ENCODE data around the gene NPAT.

DNA sequence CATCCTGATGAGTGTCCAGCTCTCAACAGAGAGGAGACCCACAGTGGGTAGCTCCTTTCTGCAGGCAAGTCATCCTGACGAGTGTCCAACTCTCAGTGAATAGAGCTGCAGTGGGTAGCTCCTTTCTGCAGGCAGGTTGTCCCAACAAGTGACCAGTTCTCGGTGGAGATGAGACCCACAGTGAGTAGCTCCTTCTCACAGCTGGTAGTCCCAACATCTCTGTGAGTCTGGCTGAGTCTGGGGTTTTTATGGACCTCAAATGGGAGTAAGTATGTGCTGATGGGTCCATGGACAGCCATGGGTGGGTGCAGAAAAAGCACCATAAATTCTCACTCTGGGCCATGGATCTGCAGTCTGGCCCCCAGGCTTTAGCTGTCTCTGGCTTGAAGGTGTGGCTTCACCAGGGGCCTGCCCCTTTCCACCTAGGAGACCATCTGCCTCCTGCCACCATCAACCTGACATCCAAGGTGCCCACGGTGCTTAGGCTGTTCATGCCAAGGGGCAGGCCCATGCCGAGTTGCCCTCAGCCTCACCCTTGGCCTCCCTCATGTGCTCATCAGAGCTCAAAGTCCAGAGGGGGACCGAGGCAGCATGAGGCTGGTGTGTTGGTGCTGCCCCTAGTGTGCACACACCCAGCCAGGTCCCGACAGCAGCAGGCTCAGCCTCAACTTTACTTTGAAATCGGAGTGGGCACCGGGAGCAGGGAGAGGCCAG lies 15.3 kb downstream of the NPAT start:
- TF ChIP-seq POLR2A (IDR thresholded peaks at IDR 0.05) (no peak), POLR2AphosphoS5 (IDR thresholded peaks at IDR 0.05) (no peak)
- TF ChIP-seq, protein P1, sequence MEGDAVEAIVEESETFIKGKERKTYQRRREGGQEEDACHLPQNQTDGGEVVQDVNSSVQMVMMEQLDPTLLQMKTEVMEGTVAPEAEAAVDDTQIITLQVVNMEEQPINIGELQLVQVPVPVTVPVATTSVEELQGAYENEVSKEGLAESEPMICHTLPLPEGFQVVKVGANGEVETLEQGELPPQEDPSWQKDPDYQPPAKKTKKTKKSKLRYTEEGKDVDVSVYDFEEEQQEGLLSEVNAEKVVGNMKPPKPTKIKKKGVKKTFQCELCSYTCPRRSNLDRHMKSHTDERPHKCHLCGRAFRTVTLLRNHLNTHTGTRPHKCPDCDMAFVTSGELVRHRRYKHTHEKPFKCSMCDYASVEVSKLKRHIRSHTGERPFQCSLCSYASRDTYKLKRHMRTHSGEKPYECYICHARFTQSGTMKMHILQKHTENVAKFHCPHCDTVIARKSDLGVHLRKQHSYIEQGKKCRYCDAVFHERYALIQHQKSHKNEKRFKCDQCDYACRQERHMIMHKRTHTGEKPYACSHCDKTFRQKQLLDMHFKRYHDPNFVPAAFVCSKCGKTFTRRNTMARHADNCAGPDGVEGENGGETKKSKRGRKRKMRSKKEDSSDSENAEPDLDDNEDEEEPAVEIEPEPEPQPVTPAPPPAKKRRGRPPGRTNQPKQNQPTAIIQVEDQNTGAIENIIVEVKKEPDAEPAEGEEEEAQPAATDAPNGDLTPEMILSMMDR (IDR thresholded peaks at IDR 0.05), result no peak

Data from breast epithelium (tissue), 3 donors.